COLO668 (cell line): ENCODE data around the gene SH2B2.

Experiments
- DNase-seq: peaks from one replicate; lab custom pipeline; 2025; ENCODE audit not compliant: unreplicated experiment; lab: John Stamatoyannopoulos, UW

SH2B2 gene

GRCh38 chr7:102266541-102266940 lies 20.1 kb upstream of the SH2B2 start:
- no peak for DNase-seq

- DNase-seq, result no peak
Observed at GRCh38 chr7:102268635-102269034, 18.0 kb upstream of the SH2B2 start.

GRCh38 chr7:102270178-102270887 lies 16.3 kb upstream of the SH2B2 start:
- DNase-seq, result no peak

GRCh38 chr7:102271158-102271798 lies 15.4 kb upstream of the SH2B2 start:
- DNase-seq, result no peak

- peak; percentile 69 for DNase-seq
Observed at GRCh38 chr7:102272075-102272916, 14.4 kb upstream of the SH2B2 start.

GRCh38 chr7:102272917-102273748 lies 13.5 kb upstream of the SH2B2 start:
- DNase-seq, result no peak

- peak; percentile 47 for DNase-seq
Observed at GRCh38 chr7:102273749-102274712, 12.6 kb upstream of the SH2B2 start.

GRCh38 chr7:102275123-102275703 lies 11.5 kb upstream of the SH2B2 start:
- no peak for DNase-seq

- no peak for DNase-seq
Observed at GRCh38 chr7:102277901-102278300, 8.8 kb upstream of the SH2B2 start.

GRCh38 chr7:102279537-102280400 lies 6.9 kb upstream of the SH2B2 start:
- DNase-seq, result peak; percentile 52

GRCh38 chr7:102280521-102280920 lies 6.1 kb upstream of the SH2B2 start:
- DNase-seq, result no peak

- DNase-seq, result no peak
Observed at GRCh38 chr7:102281785-102282184, 4.9 kb upstream of the SH2B2 start.

- no peak for DNase-seq
Observed at GRCh38 chr7:102282465-102283362, 4.0 kb upstream of the SH2B2 start.

- DNase-seq, result no peak
Observed at GRCh38 chr7:102283477-102284189, 3.0 kb upstream of the SH2B2 start.

- no peak for DNase-seq
Observed at GRCh38 chr7:102284399-102284798, 2.3 kb upstream of the SH2B2 start.

- DNase-seq, result no peak
Observed at GRCh38 chr7:102284891-102285539, 1.7 kb upstream of the SH2B2 start.
